ENCODE measurements around the gene PTPRB.

DNA sequence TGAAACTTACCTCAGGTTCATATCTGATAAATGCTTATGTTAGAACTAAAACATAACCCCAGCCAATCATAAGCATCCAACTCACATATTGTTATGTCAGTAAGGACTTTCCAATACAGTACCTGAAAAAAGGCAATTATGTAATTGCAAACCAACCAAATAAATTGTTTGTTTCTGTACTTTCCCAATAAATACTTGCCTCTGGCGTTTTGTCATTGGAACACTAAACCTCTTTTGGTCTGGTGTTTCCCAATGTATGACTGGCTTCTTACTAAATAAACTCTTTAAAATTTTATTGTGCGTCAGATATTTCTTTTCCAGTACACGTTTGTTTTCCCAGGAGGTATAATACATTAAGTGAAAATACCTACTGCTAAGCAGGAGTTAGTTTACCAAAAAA lies 6.7 kb upstream of the PTPRB start:
- no peak for TF ChIP-seq POLR2AphosphoS5 (IDR thresholded peaks at IDR 0.05; ENCODE audit: low read depth, low read length)
- no peak for TF ChIP-seq SIN3A (IDR thresholded peaks at IDR 0.05; ENCODE audit: borderline replicate concordance, insufficient read depth, low read length)
- TF ChIP-seq TAF1 (IDR thresholded peaks at IDR 0.05; ENCODE audit: borderline replicate concordance, insufficient read depth, low read length), result no peak
- TF ChIP-seq, protein P1, sequence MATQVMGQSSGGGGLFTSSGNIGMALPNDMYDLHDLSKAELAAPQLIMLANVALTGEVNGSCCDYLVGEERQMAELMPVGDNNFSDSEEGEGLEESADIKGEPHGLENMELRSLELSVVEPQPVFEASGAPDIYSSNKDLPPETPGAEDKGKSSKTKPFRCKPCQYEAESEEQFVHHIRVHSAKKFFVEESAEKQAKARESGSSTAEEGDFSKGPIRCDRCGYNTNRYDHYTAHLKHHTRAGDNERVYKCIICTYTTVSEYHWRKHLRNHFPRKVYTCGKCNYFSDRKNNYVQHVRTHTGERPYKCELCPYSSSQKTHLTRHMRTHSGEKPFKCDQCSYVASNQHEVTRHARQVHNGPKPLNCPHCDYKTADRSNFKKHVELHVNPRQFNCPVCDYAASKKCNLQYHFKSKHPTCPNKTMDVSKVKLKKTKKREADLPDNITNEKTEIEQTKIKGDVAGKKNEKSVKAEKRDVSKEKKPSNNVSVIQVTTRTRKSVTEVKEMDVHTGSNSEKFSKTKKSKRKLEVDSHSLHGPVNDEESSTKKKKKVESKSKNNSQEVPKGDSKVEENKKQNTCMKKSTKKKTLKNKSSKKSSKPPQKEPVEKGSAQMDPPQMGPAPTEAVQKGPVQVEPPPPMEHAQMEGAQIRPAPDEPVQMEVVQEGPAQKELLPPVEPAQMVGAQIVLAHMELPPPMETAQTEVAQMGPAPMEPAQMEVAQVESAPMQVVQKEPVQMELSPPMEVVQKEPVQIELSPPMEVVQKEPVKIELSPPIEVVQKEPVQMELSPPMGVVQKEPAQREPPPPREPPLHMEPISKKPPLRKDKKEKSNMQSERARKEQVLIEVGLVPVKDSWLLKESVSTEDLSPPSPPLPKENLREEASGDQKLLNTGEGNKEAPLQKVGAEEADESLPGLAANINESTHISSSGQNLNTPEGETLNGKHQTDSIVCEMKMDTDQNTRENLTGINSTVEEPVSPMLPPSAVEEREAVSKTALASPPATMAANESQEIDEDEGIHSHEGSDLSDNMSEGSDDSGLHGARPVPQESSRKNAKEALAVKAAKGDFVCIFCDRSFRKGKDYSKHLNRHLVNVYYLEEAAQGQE (IDR thresholded peaks at IDR 0.05; ENCODE audit: insufficient read depth in 1 of 2, low read depth in 2 of 2, low read length in 2 of 2), result no peak

Measured in PFSK-1 (cell line).